GM12872 (cell line): Measurements from ENCODE around the gene SGF29.

Source experiments
- TF ChIP-seq, protein P1 (sequence below): IDR thresholded peaks from 3 replicates; pipeline ENCODE4 v1.5.1; 2011; ENCODE audit warnings: low read depth, mild to moderate bottlenecking, low read length, moderate library complexity; ENCODE audit not compliant: insufficient read depth

The SGF29 gene

DNA sequence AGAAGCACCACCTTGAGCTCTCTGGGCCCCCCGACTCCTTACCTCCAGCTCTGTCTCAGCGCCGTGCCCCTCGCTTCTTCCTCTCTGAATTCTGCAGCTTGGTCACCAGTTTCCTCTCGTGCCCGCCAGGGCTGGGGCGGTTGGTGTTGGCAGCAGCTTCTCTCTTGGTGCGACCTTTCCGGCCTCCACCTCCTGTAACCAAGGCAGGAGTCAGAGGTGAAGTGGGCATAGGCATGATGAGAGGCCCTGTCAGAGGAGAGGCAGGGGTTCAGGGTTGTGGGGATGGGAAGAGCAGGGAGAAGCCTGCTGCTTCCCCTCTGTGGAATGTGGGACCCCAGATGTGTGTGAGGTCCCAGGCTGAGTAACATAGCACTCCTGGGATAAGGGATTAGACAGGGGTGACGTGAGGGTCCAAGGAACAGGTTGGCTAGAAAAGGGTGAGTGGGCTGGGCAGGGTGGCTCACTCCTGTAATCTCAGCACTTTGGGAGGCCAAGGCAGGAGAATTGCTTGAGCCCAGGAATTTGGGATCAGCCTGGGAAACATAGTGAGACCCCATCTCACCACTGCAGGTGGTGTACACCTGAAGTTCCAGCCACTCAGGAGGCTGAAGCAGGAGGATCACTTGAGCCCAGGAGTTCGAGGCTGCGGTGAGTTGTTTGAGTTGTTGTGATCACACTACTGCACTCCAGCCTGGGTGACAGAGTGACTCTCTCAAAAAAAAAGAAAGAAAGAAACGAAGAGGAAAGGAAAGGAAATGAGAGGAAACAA lies 15.6 kb upstream of the SGF29 start:
- TF ChIP-seq, protein P1, sequence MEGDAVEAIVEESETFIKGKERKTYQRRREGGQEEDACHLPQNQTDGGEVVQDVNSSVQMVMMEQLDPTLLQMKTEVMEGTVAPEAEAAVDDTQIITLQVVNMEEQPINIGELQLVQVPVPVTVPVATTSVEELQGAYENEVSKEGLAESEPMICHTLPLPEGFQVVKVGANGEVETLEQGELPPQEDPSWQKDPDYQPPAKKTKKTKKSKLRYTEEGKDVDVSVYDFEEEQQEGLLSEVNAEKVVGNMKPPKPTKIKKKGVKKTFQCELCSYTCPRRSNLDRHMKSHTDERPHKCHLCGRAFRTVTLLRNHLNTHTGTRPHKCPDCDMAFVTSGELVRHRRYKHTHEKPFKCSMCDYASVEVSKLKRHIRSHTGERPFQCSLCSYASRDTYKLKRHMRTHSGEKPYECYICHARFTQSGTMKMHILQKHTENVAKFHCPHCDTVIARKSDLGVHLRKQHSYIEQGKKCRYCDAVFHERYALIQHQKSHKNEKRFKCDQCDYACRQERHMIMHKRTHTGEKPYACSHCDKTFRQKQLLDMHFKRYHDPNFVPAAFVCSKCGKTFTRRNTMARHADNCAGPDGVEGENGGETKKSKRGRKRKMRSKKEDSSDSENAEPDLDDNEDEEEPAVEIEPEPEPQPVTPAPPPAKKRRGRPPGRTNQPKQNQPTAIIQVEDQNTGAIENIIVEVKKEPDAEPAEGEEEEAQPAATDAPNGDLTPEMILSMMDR: no peak

DNA sequence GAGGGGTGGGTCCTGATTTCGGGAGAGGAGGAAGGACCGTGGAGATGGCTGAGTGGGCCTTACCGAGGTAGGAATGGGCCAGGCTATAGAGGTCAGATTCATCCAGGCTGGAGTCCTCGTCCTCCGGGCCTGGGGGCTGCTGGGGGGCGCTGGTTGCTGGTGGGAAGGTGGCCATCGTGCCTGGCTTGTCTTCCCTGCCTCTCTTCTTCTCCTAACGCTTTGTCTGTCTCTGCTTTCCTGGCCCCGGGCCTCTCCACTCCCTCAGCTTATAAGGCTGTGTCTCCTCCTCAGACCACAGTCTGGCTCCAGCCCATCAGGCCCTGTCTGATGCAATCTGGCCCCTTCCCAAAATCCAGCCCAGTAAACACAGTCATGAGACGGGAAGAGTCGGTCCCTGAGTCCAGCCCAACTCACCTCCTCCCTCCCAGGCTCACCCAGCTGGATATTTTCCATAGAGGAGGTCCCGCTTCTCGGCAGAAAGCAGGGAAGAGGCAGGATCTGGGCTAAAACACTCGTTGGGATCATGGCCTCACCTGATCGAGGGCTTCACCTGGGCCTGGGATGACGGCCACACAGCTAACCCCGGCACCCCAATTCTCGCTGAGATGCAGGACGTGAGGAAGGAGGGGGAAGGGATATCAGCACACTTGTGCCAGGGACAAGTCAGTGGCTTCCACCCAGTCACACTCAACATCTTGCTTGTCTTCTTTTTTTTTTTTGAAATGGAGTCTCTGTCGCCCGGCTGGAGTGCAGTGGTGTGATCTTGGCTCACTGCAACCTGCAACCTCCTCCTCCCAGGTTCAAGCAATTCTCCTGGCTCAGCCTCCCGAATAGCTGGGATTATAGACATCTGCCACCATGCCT lies 14.8 kb upstream of the SGF29 start, which contains the start of gene NUPR1:
TSS of gene NUPR1 (minus strand) at position 242 of the 864 bp plus-strand sequence. CDS start at position 175, 67 bp downstream.
- TF ChIP-seq, protein P1: no peak

DNA sequence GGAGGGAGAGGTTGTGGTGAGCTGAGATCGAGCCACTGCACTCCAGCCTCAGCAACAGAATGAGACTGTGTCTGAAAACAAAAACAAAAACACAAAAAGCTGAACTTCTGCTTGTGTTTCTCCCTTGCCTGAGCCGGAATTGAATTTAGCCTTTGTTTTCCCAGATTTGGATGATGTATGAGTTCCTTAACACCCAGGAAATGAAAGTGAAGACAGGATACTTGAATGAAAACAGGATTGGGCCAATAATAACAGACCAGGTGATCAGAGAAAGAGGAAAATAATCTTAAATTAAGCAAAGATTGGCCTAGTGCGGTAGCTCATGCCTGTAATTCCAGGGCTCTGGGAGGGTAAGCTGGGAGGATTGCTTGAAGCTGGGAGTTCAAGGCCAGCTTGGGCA lies 13.4 kb upstream of the SGF29 start:
- TF ChIP-seq, protein P1: no peak

DNA sequence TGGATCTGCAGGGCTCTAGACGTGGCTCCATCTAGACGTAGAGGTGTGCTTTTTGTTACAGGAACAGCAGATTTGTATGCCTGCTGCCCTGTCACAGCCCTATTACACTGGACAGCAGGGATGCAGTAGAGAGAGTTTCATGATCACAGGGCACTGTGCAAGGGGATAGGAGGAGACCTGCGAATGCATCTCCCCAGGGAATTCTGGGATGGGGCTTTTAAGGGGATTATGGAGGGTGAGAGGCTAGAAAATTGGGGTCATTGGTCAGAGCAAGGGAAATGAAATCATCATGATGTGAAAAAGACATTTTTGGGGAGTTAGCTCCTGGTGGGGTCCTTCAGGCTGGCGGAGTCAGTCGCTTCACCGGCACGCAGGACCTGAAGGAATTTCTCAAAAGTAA lies 11.1 kb upstream of the SGF29 start:
- TF ChIP-seq, protein P1: no peak

DNA sequence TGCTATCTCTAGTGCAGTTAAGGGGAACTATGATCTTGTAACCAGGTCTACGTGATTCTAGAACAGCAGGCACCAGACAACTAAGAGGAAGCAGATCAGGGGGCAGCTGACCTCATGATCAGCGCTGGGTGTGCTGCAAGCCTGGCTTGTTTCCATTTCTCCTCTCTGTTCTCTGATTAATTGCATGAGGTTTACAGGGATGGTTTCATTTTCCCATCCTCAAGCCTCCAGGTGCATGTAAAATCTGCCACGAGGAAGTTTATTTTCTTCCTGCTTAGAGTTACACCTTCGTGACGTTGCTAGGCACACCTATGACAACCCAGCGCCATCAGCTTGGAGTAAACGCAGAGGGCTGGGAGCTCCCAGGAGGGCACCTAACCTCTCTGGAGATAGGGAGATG lies 10.6 kb upstream of the SGF29 start:
- TF ChIP-seq, protein P1: no peak

DNA sequence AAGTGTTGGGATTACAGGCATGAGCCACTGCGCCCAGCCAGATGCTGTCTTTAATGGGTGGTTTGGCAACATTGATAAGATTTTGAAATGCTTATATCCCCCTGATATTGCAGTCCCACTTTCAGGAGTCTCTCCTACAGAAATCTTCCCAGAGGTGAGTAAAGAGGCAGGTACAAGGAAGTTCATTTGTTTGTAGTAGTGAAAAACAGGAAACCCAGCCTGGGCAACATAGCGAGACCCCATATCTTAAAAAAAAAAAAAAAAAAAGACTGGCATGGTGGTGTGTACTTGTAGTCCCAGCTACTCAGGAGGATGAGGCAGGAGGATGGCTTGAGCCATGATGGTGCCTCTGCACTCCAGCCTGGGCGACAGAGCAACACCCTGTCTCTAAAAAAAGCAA lies 8.7 kb upstream of the SGF29 start:
- TF ChIP-seq, protein P1: no peak

DNA sequence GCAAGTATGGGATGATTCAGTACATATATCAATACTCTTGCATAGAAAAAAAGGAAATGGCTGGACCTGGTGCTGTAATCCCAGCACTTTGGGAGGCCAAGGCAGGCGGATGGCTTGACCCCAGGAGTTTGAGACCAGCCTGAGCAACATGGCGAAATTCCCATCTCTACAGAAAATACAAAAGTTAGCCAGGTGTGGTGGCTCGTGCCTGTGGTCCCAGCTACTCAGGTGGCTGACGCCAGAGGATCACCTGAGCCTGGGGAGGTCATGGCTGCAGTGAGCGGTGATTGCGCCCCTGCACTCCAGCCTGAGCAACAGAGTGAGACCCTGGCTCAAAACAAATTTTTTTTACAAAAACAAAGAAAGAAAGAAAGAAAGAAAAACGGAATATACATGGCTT lies 7.1 kb upstream of the SGF29 start:
- TF ChIP-seq, protein P1: no peak
